Daoy (cell line): Measurements from ENCODE around the gene MRPL12. TPM values are rescaled to one million over a fixed set of nuclear protein-coding genes. Genes with fewer than 3 reads are reported as not detected.

ENCODE experiments used
- DNase-seq: peaks from one replicate; pipeline ENCODE4 v3.0.0-alpha.2; 2015; ENCODE audit warnings: low read depth
- total RNA-seq: library from RNA; depleted of rRNA; stranded (reverse); fragments of >200 nt; shearing (Covaris generic); gene quantifications from 2 replicates; pipeline ENCODE4 v1.2.3, GENCODE V29; 2014

MRPL12 gene
- total RNA-seq, 1 experiment from 2014 or later = 19.3 TPM

GRCh38 chr17:81682565-81683207 is 20.5 kb upstream of the MRPL12 start:
- no peak for DNase-seq

GRCh38 chr17:81683208-81683583 is 20.0 kb upstream of the MRPL12 start:
- DNase-seq = peak; percentile 41

GRCh38 chr17:81683584-81684441 is 19.4 kb upstream of the MRPL12 start, which contains the start of the genes ARL16 and HGS:
TSS of gene ARL16 (minus strand) at chr17:81683797. CDS start at chr17:81683753, 44 bp downstream.
TSS of gene HGS (plus strand) at chr17:81684011. CDS start at chr17:81684067, 56 bp downstream.
- DNase-seq = peak; percentile 99

GRCh38 chr17:81684442-81684911 is 18.7 kb upstream of the MRPL12 start:
- DNase-seq = peak; percentile 91

- DNase-seq = peak; percentile 83
Observed at GRCh38 chr17:81685108-81685507, 18.1 kb upstream of the MRPL12 start.

- no peak for DNase-seq
Observed at GRCh38 chr17:81686614-81687013, 16.6 kb upstream of the MRPL12 start.

- no peak for DNase-seq
Observed at GRCh38 chr17:81687770-81688541, 15.2 kb upstream of the MRPL12 start.

- no peak for DNase-seq
Observed at GRCh38 chr17:81688616-81689015, 14.6 kb upstream of the MRPL12 start.

- DNase-seq = no peak
Observed at GRCh38 chr17:81690066-81690465, 13.1 kb upstream of the MRPL12 start.

- no peak for DNase-seq
Observed at GRCh38 chr17:81690549-81690948, 12.6 kb upstream of the MRPL12 start.

GRCh38 chr17:81691196-81691595 is 12.0 kb upstream of the MRPL12 start:
- DNase-seq = no peak

- DNase-seq = no peak
Observed at GRCh38 chr17:81691608-81692007, 11.6 kb upstream of the MRPL12 start.

GRCh38 chr17:81693509-81694210 is 9.5 kb upstream of the MRPL12 start:
- no peak for DNase-seq

- DNase-seq = no peak
Observed at GRCh38 chr17:81694810-81695209, 8.4 kb upstream of the MRPL12 start.

GRCh38 chr17:81695211-81695610 is 8.0 kb upstream of the MRPL12 start:
- DNase-seq = no peak

- DNase-seq = no peak
Observed at GRCh38 chr17:81695801-81696200, 7.4 kb upstream of the MRPL12 start.

GRCh38 chr17:81696218-81696941 is 6.8 kb upstream of the MRPL12 start:
- DNase-seq = no peak

GRCh38 chr17:81697261-81698044 is 5.7 kb upstream of the MRPL12 start:
- no peak for DNase-seq

GRCh38 chr17:81700353-81701287 is 2.5 kb upstream of the MRPL12 start:
- no peak for DNase-seq
